ENCODE data around the gene LDLR. TPM values are rescaled to one million over a fixed set of nuclear protein-coding genes. Genes with fewer than 3 reads are reported as not detected.

LDLR gene
- total and polyA plus RNA-seq, 2 donors (not counting 3 experiments of a cell fraction or from before 2014, with no cell fraction given), result 142 to 174 TPM

DNA sequence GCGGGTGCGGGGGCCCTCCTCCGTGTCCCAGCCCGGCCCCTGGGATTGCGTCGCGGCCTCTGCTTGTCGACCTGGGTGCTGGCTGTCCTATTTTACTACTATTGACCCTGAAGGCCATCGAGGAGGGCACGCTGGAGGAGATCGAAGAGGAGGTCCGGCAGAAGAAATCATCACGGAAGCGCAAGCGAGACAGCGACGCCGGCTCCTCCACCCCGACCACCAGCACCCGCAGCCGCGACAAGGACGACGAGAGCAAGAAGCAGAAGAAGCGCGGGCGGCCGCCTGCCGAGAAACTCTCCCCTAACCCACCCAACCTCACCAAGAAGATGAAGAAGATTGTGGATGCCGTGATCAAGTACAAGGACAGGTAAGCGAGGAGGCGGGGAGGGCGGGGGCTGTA is 48.1 kb upstream of the LDLR start:
- intact Hi-C loops (cut with micrococcal nuclease), result no loop called here
- Histone ChIP-seq H3K9ac (replicated peaks; ENCODE audit: extremely low read depth, insufficient read depth, low read length) (no peak overlapping the region), H2AFZ (ENCODE audit: low read depth, low read length) (no peak overlapping the region), H3K36me3 (ENCODE audit: control insufficient read depth in 2 of 2, extremely low read depth in 1 of 2, insufficient read depth in 2 of 2, low read length in 2 of 2) (peaks cover 13 to 31% of the 10 kb centered on the region in 2 experiments), H3K79me2 (ENCODE audit: control insufficient read depth, insufficient read depth, low read length) (peaks cover 6% of the 10 kb centered on the region), H3K27me3 (ENCODE audit: control insufficient read depth in 2 of 2, insufficient read depth in 2 of 2, low read length in 2 of 2) (no peaks in the 10 kb centered on the region), H3K9me3 (replicated peaks; ENCODE audit: control insufficient read depth, insufficient read depth, low read length) (no peaks in the 10 kb centered on the region), H3K4me2 (ENCODE audit: insufficient read depth, low read length) (no peak overlapping the region), H3K9me1 (replicated peaks; ENCODE audit: control insufficient read depth, extremely low read depth, insufficient read depth, low read length) (no peaks in the 10 kb centered on the region), H4K20me1 (replicated peaks; ENCODE audit: control insufficient read depth, extremely low read depth, insufficient read depth, low read length) (no peaks in the 10 kb centered on the region), H3K4me1 (ENCODE audit: control insufficient read depth, extremely low read depth, insufficient read depth, low read length) (no peaks in the 10 kb centered on the region), H3K4me3 (replicated peaks in 1 of 3; ENCODE audit: insufficient read depth in 1 of 3, low read depth in 1 of 3, low read length in 3 of 3) (no peak overlapping the region), H3K27ac (ENCODE audit: insufficient read depth, low read depth, low read length) (no peak overlapping the region)
- dilution Hi-C loops (cut with MboI; ENCODE audit: extremely low pct_ligation_motif_present, low sequenced_read_pairs), result no loop called here
- no peak for FAIRE-seq
- ChIA-PET POLR2A (no interaction called here), CTCF (interaction anchor here (0.8 kb wide), 1 partner anchor 105 kb away, joined by 4 read pairs; no protein-coding TSS in a partner anchor)
- no peak for DNase-seq (ENCODE audit: low read depth, low spot score)
- TF ChIP-seq POLR2A (IDR thresholded peaks at IDR 0.05; ENCODE audit: low read depth, low read length) (no peak), MAX (IDR thresholded peaks at IDR 0.05; ENCODE audit: insufficient read depth, insufficient read length) (no peak), EZH2 (IDR thresholded peaks at IDR 0.05; ENCODE audit: borderline replicate concordance, low read depth, low read length, severe bottlenecking) (no peak), GATA2 (IDR thresholded peaks at IDR 0.05; ENCODE audit: insufficient read depth, insufficient read length, low read depth, low read length) (no peak), MYC (IDR thresholded peaks at IDR 0.05; ENCODE audit: low read depth, low read length) (no peak), POLR2AphosphoS5 (IDR thresholded peaks at IDR 0.05; ENCODE audit: insufficient read depth, low read depth, low read length) (no peak), FOS (IDR thresholded peaks at IDR 0.05; ENCODE audit: borderline replicate concordance, insufficient read depth, low read length) (no peak), JUN (IDR thresholded peaks at IDR 0.05; ENCODE audit: borderline replicate concordance, insufficient read depth, insufficient read length, low read depth) (no peak)
- no TSS peak for BruUV-seq (replicated peaks)

All from endothelial cell of umbilical vein (primary cell).